ENCODE results near the gene MACROD2. TPM values are rescaled to one million over a fixed set of nuclear protein-coding genes. Genes with fewer than 3 reads are reported as not detected.

The MACROD2 gene
- total and polyA plus RNA-seq, 2 of the 4 experiments (the other 2 are of a cell fraction) = not detected

DNA sequence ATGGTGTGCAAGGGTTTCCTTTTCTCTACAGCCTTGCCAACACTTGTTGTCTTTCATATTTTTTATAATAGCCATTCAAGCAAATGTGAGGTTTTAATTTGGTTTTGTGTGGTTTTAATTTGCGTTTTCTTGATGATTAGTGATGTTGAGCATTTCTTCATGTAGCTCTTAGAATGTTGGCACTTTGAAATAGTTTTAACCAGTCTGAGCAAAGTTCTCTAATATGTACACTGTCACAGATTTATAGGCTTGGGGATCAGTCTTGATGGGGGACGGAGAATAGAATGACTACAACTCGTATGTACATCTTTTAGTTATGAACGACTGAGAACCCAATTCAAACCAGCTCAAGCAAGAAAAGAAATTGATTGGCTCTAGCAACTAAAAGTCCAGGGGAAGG, 1574.8 kb downstream of the MACROD2 start:
- Histone ChIP-seq H3K4me1 (ENCODE audit: control insufficient read depth, insufficient read depth, low read length) (no peaks in the 10 kb centered on the region), H3K4ac (ENCODE audit: low read depth, low read length) (no peak overlapping the region), H2AK5ac (ENCODE audit: low read depth, low read length) (no peak overlapping the region), H4K20me1 (ENCODE audit: insufficient read depth, low read length) (no peaks in the 10 kb centered on the region), H2AFZ (replicated peaks; ENCODE audit: low read length, poor library complexity) (no peak overlapping the region), H3K27me3 (ENCODE audit: control insufficient read depth, insufficient read depth, low read length) (no peaks in the 10 kb centered on the region), H3K4me3 (ENCODE audit: insufficient read depth, low read depth, low read length) (no peak overlapping the region), H3K9me3 (ENCODE audit: control insufficient read depth, insufficient read depth, low read length) (no peaks in the 10 kb centered on the region), H2BK5ac (ENCODE audit: low read depth, low read length, poor library complexity, severe bottlenecking) (no peak overlapping the region), H2BK120ac (ENCODE audit: low read depth, low read length) (no peak overlapping the region), H4K5ac (ENCODE audit: low read depth, low read length) (no peak overlapping the region), H3K14ac (replicated peaks; ENCODE audit: low read depth, low read length) (no peak overlapping the region), H2AK9ac (replicated peaks; ENCODE audit: low read depth, low read length, poor library complexity) (no peak overlapping the region), H4K8ac (ENCODE audit: low read depth in 2 of 2, low read length in 2 of 2) (no peak overlapping the region), H3K79me1 (ENCODE audit: low read depth in 1 of 2, low read length in 2 of 2) (no peaks in the 10 kb centered on the region), H3K27ac (ENCODE audit: insufficient read depth, low read length) (no peak overlapping the region), H3K9ac (ENCODE audit: low read depth, low read length) (no peak overlapping the region), H3K9me1 (ENCODE audit: insufficient read depth, low read length) (no peaks in the 10 kb centered on the region), H3K36me3 (ENCODE audit: control insufficient read depth, insufficient read depth, low read length) (no peaks in the 10 kb centered on the region), H2BK15ac (ENCODE audit: low read depth, low read length) (no peak overlapping the region), H3K18ac (ENCODE audit: low read depth, low read length) (no peak overlapping the region), H2BK20ac (ENCODE audit: low read depth, low read length) (no peak overlapping the region), H3K23ac (ENCODE audit: low read depth, low read length) (no peak overlapping the region), H3K4me2 (ENCODE audit: low read depth, low read length) (no peak overlapping the region), H3K56ac (ENCODE audit: extremely low read depth, insufficient read depth, low read length) (no peak overlapping the region), H4K91ac (ENCODE audit: insufficient read depth, low read depth, low read length) (no peak overlapping the region)
- dilution Hi-C loops (cut with HindIII; ENCODE audit: low sequenced_read_pairs, unreplicated experiment) (no loop called here), in situ Hi-C loops (cut with MboI; ENCODE audit: low sequenced_read_pairs) (no loop called here), intact Hi-C loops (cut with micrococcal nuclease) (no loop called here)
- no peak for ATAC-seq (ENCODE audit: low read depth)
- BruUV-seq (replicated peaks) = no TSS peak
- ChIA-PET POLR2A (ENCODE audit: unreplicated experiment) (no interaction called here), CTCF (no interaction called here)
- DNase-seq = no peak
- no CpG with 5 or more reads among the region's 4 CpGs for WGBS, 2 experiments (ENCODE audit: extremely low coverage in 2 of 2, insufficient read length in 1 of 2)
- TF ChIP-seq CEBPB (IDR thresholded peaks at IDR 0.05; ENCODE audit: low read depth, low read length) (no peak), FOS (IDR thresholded peaks at IDR 0.05; ENCODE audit: low read depth, low read length) (no peak), SMC3 (IDR thresholded peaks at IDR 0.05; ENCODE audit: low read depth, low read length) (no peak), RFX5 (IDR thresholded peaks at IDR 0.05; ENCODE audit: low read depth, low read length) (no peak), NFE2L2 (IDR thresholded peaks at IDR 0.05; ENCODE audit: low read depth, low read length) (no peak), MXI1 (IDR thresholded peaks at IDR 0.05; ENCODE audit: borderline replicate concordance, low read depth, low read length) (no peak), MAFK (IDR thresholded peaks at IDR 0.05; ENCODE audit: low read depth, low read length) (no peak)

Measured in IMR-90 (cell line).